Caki2 (cell line): Measurements from ENCODE around the gene STK33. TPM values are rescaled to one million over a fixed set of nuclear protein-coding genes. Genes with fewer than 3 reads are reported as not detected.

ENCODE experiments used
- DNase-seq: peaks from one replicate; pipeline ENCODE4 v3.0.0-alpha.2; 2015; ENCODE audit warnings: low read depth
- in situ Hi-C: cut with HindIII; loops from 2 replicates; pipeline ENCODE4 v1.10.0; 2016; ENCODE audit warnings: low sequenced_read_pairs, low pct_unique_long_range_greater_than_20kb, mixed read lengths
- total RNA-seq: library from RNA; depleted of rRNA; stranded (reverse); fragments of >200 nt; shearing (Covaris generic); gene quantifications from 2 replicates; pipeline ENCODE4 v1.2.3, GENCODE V29; 2014; ENCODE audit warnings: low replicate concordance; rRNA removed

STK33 gene
- not detected in 2 replicates for total RNA-seq

- in situ Hi-C loops: no loop called here
- DNase-seq: no peak
These were observed at the start of gene STK33 for GRCh38 chr11:8593935-8594909. Gene STK33 (minus strand): TSS chr11:8594228. CDS start chr11:8474905, 119,323 bp downstream.

- DNase-seq: no peak
- in situ Hi-C loops: no loop called here
These were observed 48.3 kb upstream of the STK33 start for GRCh38 chr11:8642196-8642841.

GRCh38 chr11:8641332-8641731, 47.3 kb upstream of the STK33 start:
- DNase-seq: no peak
- in situ Hi-C loops: no loop called here

- in situ Hi-C loops: no loop called here
- no peak for DNase-seq
These were observed 46.4 kb upstream of the STK33 start for GRCh38 chr11:8640267-8640906.

- no peak for DNase-seq
- in situ Hi-C loops: no loop called here
These were observed 45.6 kb upstream of the STK33 start for GRCh38 chr11:8639655-8640054.

- DNase-seq: no peak
- in situ Hi-C loops: no loop called here
These were observed 44.3 kb upstream of the STK33 start for GRCh38 chr11:8638300-8638699.

GRCh38 chr11:8636127-8636526, 42.1 kb upstream of the STK33 start:
- no peak for DNase-seq
- in situ Hi-C loops: no loop called here

GRCh38 chr11:8634498-8634897, 40.5 kb upstream of the STK33 start:
- in situ Hi-C loops: no loop called here
- no peak for DNase-seq

- DNase-seq: no peak
- in situ Hi-C loops: no loop called here
These were observed 37.5 kb upstream of the STK33 start for GRCh38 chr11:8631395-8632118.

GRCh38 chr11:8624698-8625097, 30.7 kb upstream of the STK33 start:
- in situ Hi-C loops: no loop called here
- no peak for DNase-seq

GRCh38 chr11:8621147-8621546, 27.1 kb upstream of the STK33 start:
- DNase-seq: no peak
- in situ Hi-C loops: no loop called here

GRCh38 chr11:8617063-8617462, 23.0 kb upstream of the STK33 start:
- in situ Hi-C loops: no loop called here

GRCh38 chr11:8615291-8616032, 21.4 kb upstream of the STK33 start:
- in situ Hi-C loops: no loop called here
- DNase-seq: no peak

More at GRCh38 chr11:8617063-8617462, 23.0 kb upstream of the STK33 start:
- no peak for DNase-seq

- in situ Hi-C loops: no loop called here
- DNase-seq: no peak
These were observed 20.5 kb upstream of the STK33 start for GRCh38 chr11:8614497-8614896.

GRCh38 chr11:8613036-8613435, 19.0 kb upstream of the STK33 start:
- DNase-seq: no peak
- in situ Hi-C loops: no loop called here

- in situ Hi-C loops: no loop called here
- DNase-seq: no peak
These were observed 18.5 kb upstream of the STK33 start for GRCh38 chr11:8612522-8612921.

GRCh38 chr11:8610532-8611116, 16.6 kb upstream of the STK33 start:
- in situ Hi-C loops: no loop called here
- DNase-seq: no peak
